Epithelial cell of proximal tubule (primary cell): Measurements from ENCODE around the gene TAS2R16. TPM values are rescaled to one million over a fixed set of nuclear protein-coding genes. Genes with fewer than 3 reads are reported as not detected.
A peak's percentile ranks its signal among the peaks of the same experiment; 100 is the strongest.

ENCODE experiments used
- DNase-seq: peaks from one replicate; pipeline ENCODE4 v3.0.0-alpha.2; 2011; ENCODE audit warnings: low read depth
- H3K4me3 ChIP-seq: 2 replicates; pipeline ENCODE4 v1.5.1; 2011; ENCODE audit warnings: low read depth, mild to moderate bottlenecking, low read length
- CTCF ChIP-seq: conservative IDR thresholded peaks from 2 replicates; pipeline ENCODE4 v1.5.1; 2012; ENCODE audit warnings: low read depth, mild to moderate bottlenecking, low read length
- total RNA-seq: library from RNA; depleted of rRNA; stranded (reverse); fragments of >200 nt; gene quantifications from 2 replicates; pipeline ENCODE4 v1.2.3, GENCODE V29; 2015

Gene TAS2R16
- total RNA-seq, 1 donor from 2014 or later, result not detected

DNA sequence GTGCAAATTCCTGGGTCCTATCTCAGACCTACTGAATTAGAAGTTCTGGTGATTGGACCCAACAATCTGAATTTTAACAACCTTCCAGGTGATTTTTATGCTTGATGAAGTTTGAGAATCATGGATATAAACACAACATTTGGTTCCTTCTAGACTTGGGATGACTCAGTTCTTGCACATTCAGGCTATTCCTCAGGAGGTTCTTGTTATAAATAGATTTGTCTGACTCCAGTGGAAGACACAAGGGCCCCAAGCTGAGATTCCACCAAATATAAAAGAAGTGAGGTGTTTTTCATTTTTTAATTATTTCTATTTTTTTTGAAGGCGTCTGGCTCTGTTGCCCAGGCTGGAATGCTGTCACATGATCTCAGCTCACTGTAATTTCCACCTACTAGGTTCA is 9.4 kb upstream of the TAS2R16 start:
- no peak overlapping the region for H3K4me3 ChIP-seq
- DNase-seq, result peak; percentile 13
- no peak for TF ChIP-seq CTCF

- H3K4me3 ChIP-seq, result no peak overlapping the region
- no peak for DNase-seq
- no peak for TF ChIP-seq CTCF
Measured at GRCh38 chr7:123003539-123004126, 8.1 kb upstream of the TAS2R16 start.

- no peak for DNase-seq
- no peak for TF ChIP-seq CTCF
- H3K4me3 ChIP-seq, result no peak overlapping the region
Measured at GRCh38 chr7:122989577-122989976, 5.9 kb downstream of the TAS2R16 start.

GRCh38 chr7:122989041-122989440 is 6.5 kb downstream of the TAS2R16 start:
- no peak overlapping the region for H3K4me3 ChIP-seq
- no peak for DNase-seq
- TF ChIP-seq CTCF, result no peak

- no peak for TF ChIP-seq CTCF
- DNase-seq, result no peak
- H3K4me3 ChIP-seq, result no peak overlapping the region
Measured at GRCh38 chr7:122988333-122988732, 7.2 kb downstream of the TAS2R16 start.

DNA sequence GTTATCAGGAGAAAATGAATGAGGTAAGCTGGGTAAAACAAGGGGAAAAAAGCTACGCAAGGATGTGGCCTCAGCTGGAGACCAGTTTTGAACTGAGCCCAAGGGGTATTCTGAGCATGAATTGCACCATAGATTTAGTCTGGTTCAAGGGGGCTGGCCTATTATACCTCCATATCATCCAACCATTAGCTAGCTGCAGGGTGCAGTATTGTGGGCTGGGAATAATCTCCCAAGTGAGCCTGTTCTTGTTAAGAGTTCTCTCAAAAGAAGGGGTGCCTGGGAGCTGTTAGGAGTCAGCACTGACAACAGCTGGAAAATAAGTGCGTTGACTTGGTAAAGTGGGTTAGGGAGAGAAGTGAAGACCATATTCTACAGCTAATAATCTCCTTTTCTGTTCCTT is 8.0 kb downstream of the TAS2R16 start:
- DNase-seq, result no peak
- no peak for TF ChIP-seq CTCF
- H3K4me3 ChIP-seq, result no peak overlapping the region

DNA sequence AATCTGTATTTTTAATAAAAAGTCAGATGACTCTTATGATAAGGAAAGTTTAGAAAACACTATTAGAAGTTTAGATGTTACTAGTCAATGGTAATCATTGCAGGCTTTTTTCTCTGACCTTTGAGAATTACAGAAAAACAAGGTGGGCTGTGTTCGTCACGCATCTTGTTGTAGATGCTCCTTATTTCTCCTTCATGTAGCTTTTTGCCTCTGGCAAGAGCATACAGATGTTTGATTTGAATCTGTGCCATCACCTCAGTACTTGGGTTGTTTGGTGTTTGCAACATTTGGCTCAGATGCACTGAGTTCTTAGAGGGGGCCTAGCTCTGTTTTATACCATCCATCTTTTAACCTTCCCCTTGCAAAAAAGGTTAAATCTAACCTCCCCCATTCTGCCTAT is 11.5 kb downstream of the TAS2R16 start:
- no peak for TF ChIP-seq CTCF
- DNase-seq, result no peak
- no peak overlapping the region for H3K4me3 ChIP-seq
